Lower leg skin (tissue), 3 donors: ENCODE results near the gene CDC42EP5.

Source experiments
- CTCF ChIP-seq, 3 donors: fragments of 450-650 bp; IDR thresholded peaks; one replicate each; pipeline ENCODE4 v1.5.1; 2016; ENCODE audit warnings: antibody characterized with exemption in 3 of 3, mild to moderate bottlenecking in 3 of 3, moderate library complexity in 2 of 3
- POLR2A ChIP-seq, 2 donors: fragments of 450-650 bp; IDR thresholded peaks; one replicate each; pipeline ENCODE4 v1.6.1; 2016 to 2017; ENCODE audit warnings: antibody characterized with exemption in 2 of 2, mild to moderate bottlenecking in 1 of 2, moderate library complexity in 1 of 2

DNA sequence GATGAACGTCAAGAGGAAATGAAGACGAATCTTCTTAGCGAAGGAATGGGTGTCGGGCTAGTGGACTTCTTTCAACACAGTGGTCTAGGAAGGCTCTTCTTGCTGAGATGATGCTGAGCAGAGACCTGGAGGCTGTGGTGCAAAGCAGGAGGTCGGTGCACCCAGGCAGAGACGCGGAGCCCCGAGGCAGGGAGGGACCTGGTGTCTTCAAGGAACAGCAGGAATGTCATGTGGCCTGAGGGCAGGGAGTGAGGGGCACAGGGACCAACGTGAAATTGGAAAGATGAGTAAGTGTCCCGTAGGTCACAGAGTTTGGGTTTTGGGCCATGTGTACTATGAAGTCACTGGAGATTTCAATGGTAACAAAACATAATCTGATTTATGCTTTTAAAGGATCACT, 11.4 kb upstream of the CDC42EP5 start:
- TF ChIP-seq POLR2A (IDR thresholded peaks at IDR 0.05) (no peak), CTCF (IDR thresholded peaks at IDR 0.05) (no peak)
